ENCODE data around the gene GDI2.

Gene GDI2

DNA sequence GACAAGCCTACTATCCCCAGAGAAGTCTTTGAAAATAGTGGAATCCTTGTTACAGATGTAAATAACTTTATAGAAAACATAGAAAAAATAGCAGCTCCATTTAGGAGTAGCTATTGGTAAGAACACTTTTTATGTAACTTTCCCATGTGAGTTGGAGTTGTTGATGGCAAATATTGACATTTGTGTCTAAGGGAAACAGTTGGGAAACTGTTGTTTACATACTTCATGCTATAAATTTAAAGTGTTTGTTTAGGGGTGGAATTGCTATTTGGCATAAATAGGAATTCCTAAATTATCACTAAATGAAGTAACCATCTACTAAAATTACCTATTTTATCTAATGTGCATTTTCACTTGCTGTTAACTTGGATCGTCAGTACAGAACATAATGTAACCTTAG lies 50.7 kb downstream of the GDI2 start:
- TF ChIP-seq, protein P1, sequence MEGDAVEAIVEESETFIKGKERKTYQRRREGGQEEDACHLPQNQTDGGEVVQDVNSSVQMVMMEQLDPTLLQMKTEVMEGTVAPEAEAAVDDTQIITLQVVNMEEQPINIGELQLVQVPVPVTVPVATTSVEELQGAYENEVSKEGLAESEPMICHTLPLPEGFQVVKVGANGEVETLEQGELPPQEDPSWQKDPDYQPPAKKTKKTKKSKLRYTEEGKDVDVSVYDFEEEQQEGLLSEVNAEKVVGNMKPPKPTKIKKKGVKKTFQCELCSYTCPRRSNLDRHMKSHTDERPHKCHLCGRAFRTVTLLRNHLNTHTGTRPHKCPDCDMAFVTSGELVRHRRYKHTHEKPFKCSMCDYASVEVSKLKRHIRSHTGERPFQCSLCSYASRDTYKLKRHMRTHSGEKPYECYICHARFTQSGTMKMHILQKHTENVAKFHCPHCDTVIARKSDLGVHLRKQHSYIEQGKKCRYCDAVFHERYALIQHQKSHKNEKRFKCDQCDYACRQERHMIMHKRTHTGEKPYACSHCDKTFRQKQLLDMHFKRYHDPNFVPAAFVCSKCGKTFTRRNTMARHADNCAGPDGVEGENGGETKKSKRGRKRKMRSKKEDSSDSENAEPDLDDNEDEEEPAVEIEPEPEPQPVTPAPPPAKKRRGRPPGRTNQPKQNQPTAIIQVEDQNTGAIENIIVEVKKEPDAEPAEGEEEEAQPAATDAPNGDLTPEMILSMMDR (IDR thresholded peaks at IDR 0.05; ENCODE audit: low read length): no peak
- TF ChIP-seq EZH2 (IDR thresholded peaks at IDR 0.05; ENCODE audit: borderline replicate concordance, low read length): no peak
- no peaks in the 10 kb centered on the region for H3K4me1 ChIP-seq (ENCODE audit: insufficient read depth, low read length, severe bottlenecking)
- no peak overlapping the region for H3K27ac ChIP-seq (ENCODE audit: low read depth, low read length, poor library complexity, severe bottlenecking)
- no peaks in the 10 kb centered on the region for H3K27me3 ChIP-seq (ENCODE audit: insufficient read depth, low read length)
- no peaks in the 10 kb centered on the region for H3K79me2 ChIP-seq (ENCODE audit: insufficient read depth, low read length)
- peaks cover 98% of the 10 kb centered on the region for H3K36me3 ChIP-seq (ENCODE audit: insufficient read depth, low read length)
- no peaks in the 10 kb centered on the region for H3K9me2 ChIP-seq (ENCODE audit: low read depth, low read length)
- no peak overlapping the region for H2AFZ ChIP-seq (ENCODE audit: low read length)
- no peak overlapping the region for H3K4me3 ChIP-seq (ENCODE audit: low read depth, low read length, poor library complexity, severe bottlenecking)
- no peak overlapping the region for H3K4me2 ChIP-seq (ENCODE audit: low read length)
- H4K20me1 ChIP-seq (ENCODE audit: insufficient read depth, low read length): peaks cover 2% of the 10 kb centered on the region; the same call in 1 of the 2 replicates
- no peak overlapping the region for H3K9ac ChIP-seq (ENCODE audit: low read length)
- no peaks in the 10 kb centered on the region for H3K9me3 ChIP-seq (ENCODE audit: low read length)
- peaks cover 5% of the 10 kb centered on the region; the same call in 1 of the 2 replicates for H3F3A ChIP-seq (ENCODE audit: insufficient read depth, low read length)

DNA sequence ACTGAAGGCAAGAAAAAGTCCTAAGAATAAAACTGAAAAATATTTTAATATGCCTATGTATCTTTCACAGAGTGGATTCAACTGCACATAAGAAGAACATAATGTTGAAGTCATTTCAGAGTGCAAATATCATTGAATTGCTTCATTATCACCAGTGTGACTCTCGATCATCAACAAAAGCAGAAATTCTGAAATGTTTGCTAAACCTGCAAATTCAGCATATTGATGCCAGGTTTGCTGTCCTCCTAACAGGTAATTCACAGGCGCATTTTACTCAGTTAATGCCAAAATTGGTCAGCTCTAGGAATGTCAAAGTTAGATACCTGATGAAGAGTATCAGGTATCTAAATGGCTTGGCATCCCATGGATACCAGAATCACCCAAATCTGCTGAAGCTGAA lies 52.0 kb downstream of the GDI2 start:
- H3K36me3 ChIP-seq (ENCODE audit: insufficient read depth, low read length): peaks cover 97% of the 10 kb centered on the region
- no peaks in the 10 kb centered on the region for H3K4me1 ChIP-seq (ENCODE audit: insufficient read depth, low read length, severe bottlenecking)
- no peak overlapping the region for H3K4me3 ChIP-seq (ENCODE audit: low read depth, low read length, poor library complexity, severe bottlenecking)
- H3K79me2 ChIP-seq (ENCODE audit: insufficient read depth, low read length): no peaks in the 10 kb centered on the region
- no peak for TF ChIP-seq EZH2 (IDR thresholded peaks at IDR 0.05; ENCODE audit: borderline replicate concordance, low read length)
- TF ChIP-seq, protein P1 (IDR thresholded peaks at IDR 0.05; ENCODE audit: low read length): no peak
- H3K27me3 ChIP-seq (ENCODE audit: insufficient read depth, low read length): no peaks in the 10 kb centered on the region
- no peak overlapping the region for H3K4me2 ChIP-seq (ENCODE audit: low read length)
- peaks cover 5% of the 10 kb centered on the region; the same call in 1 of the 2 replicates for H3F3A ChIP-seq (ENCODE audit: insufficient read depth, low read length)
- H3K9me2 ChIP-seq (ENCODE audit: low read depth, low read length): no peaks in the 10 kb centered on the region
- no peak overlapping the region for H2AFZ ChIP-seq (ENCODE audit: low read length)
- H3K9me3 ChIP-seq (ENCODE audit: low read length): no peaks in the 10 kb centered on the region
- H4K20me1 ChIP-seq (ENCODE audit: insufficient read depth, low read length): no peaks in the 10 kb centered on the region
- H3K9ac ChIP-seq (ENCODE audit: low read length): no peak overlapping the region
- no peak overlapping the region for H3K27ac ChIP-seq (ENCODE audit: low read depth, low read length, poor library complexity, severe bottlenecking)

DNA sequence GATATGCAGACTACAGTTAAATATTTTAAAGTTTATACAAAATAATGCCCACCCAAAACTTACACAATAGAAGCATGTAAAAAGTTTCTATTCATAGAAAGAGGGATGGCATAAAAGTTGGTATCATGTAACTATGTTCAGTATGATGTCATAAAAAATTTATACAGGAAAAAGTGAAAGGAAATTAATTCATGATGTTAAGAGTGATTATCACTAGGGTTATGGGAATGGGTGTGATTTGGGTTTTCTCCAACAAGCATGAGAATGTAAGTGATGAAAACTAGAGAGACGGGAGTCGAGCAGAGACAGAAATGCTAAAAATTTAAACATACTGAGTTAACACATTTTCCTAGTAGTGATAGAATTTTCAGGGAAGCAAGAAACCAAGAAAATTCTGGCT lies 52.7 kb downstream of the GDI2 start:
- TF ChIP-seq EZH2 (IDR thresholded peaks at IDR 0.05; ENCODE audit: borderline replicate concordance, low read length): no peak
- TF ChIP-seq, protein P1 (IDR thresholded peaks at IDR 0.05; ENCODE audit: low read length): no peak
- H3K9me3 ChIP-seq (ENCODE audit: low read length): no peaks in the 10 kb centered on the region
- no peaks in the 10 kb centered on the region for H3K27me3 ChIP-seq (ENCODE audit: insufficient read depth, low read length)
- no peaks in the 10 kb centered on the region for H3K4me1 ChIP-seq (ENCODE audit: insufficient read depth, low read length, severe bottlenecking)
- H3K36me3 ChIP-seq (ENCODE audit: insufficient read depth, low read length): peaks cover 90% of the 10 kb centered on the region
- no peaks in the 10 kb centered on the region for H3K9me2 ChIP-seq (ENCODE audit: low read depth, low read length)
- H3K4me2 ChIP-seq (ENCODE audit: low read length): no peak overlapping the region
- H3K4me3 ChIP-seq (ENCODE audit: low read depth, low read length, poor library complexity, severe bottlenecking): no peak overlapping the region
- H3K9ac ChIP-seq (ENCODE audit: low read length): no peak overlapping the region
- no peak overlapping the region for H3K27ac ChIP-seq (ENCODE audit: low read depth, low read length, poor library complexity, severe bottlenecking)
- H3K79me2 ChIP-seq (ENCODE audit: insufficient read depth, low read length): no peaks in the 10 kb centered on the region
- peaks cover 5% of the 10 kb centered on the region; the same call in 1 of the 2 replicates for H3F3A ChIP-seq (ENCODE audit: insufficient read depth, low read length)
- no peak overlapping the region for H2AFZ ChIP-seq (ENCODE audit: low read length)
- H4K20me1 ChIP-seq (ENCODE audit: insufficient read depth, low read length): no peaks in the 10 kb centered on the region
